Liver (tissue), 9 donors: ENCODE data around the gene CCL19. TPM values are rescaled to one million over a fixed set of nuclear protein-coding genes. Genes with fewer than 3 reads are reported as not detected.

ENCODE experiments used
- DNase-seq: peaks from one replicate; pipeline ENCODE4 v3.0.0-alpha.2; 2017; ENCODE audit warnings: low spot score
- H3K27ac ChIP-seq, 2 donors: one replicate each; pipeline ENCODE4 v1.7.0; 2013; ENCODE audit warnings: inconsistent platforms in 2 of 2, low read length in 2 of 2, control low read depth in 1 of 2, low read depth in 1 of 2, mild to moderate bottlenecking in 1 of 2
- H3K27me3 ChIP-seq, 4 donors: one replicate each; pipeline versions ENCODE4 v1.6.1 to v1.7.0; 2013; ENCODE audit warnings: low read length in 3 of 4, inconsistent platforms in 1 of 4, mild to moderate bottlenecking in 1 of 4, moderate library complexity in 1 of 4; ENCODE audit not compliant: control insufficient read depth in 4 of 4, insufficient read depth in 4 of 4
- H3K36me3 ChIP-seq, 4 donors: one replicate each; pipeline versions ENCODE4 v1.6.1 to v1.7.0; 2013; ENCODE audit warnings: low read length in 3 of 4, mild to moderate bottlenecking in 3 of 4, low read depth in 1 of 4, moderate library complexity in 1 of 4; ENCODE audit not compliant: control insufficient read depth in 4 of 4, insufficient read depth in 3 of 4
- H3K4me1 ChIP-seq, 4 donors: one replicate each; pipeline versions ENCODE4 v1.6.1 to v1.7.0; 2013; ENCODE audit warnings: low read length in 3 of 4, mild to moderate bottlenecking in 3 of 4, moderate library complexity in 1 of 4; ENCODE audit not compliant: control insufficient read depth in 4 of 4, insufficient read depth in 4 of 4
- H3K4me3 ChIP-seq, 3 donors: one replicate each; pipeline versions ENCODE4 v1.6.1 to v1.7.0; 2013; ENCODE audit warnings: low read length in 3 of 3, control low read depth in 1 of 3, low read depth in 1 of 3, mild to moderate bottlenecking in 1 of 3
- H3K9ac ChIP-seq, 2 donors: one replicate each; pipeline ENCODE4 v1.7.0; 2013; ENCODE audit warnings: low read length in 2 of 2, mild to moderate bottlenecking in 2 of 2, moderate library complexity in 2 of 2, control low read depth in 1 of 2, low read depth in 1 of 2
- H3K9me3 ChIP-seq, 4 donors: one replicate each; pipeline versions ENCODE4 v1.6.1 to v1.7.0; 2013; ENCODE audit warnings: low read length in 3 of 4; ENCODE audit not compliant: control insufficient read depth in 4 of 4
- ATF3 ChIP-seq: IDR thresholded peaks from 2 replicates; pipeline ENCODE4 v1.6.1; 2016; ENCODE audit warnings: antibody characterized with exemption
- CTCF ChIP-seq: fragments of 150-350 bp; IDR thresholded peaks from 2 replicates; pipeline ENCODE4 v1.5.1; 2017; ENCODE audit warnings: improper control_type of control experiment, low read depth, low read length; ENCODE audit not compliant: missing input control
- EGR1 ChIP-seq, 2 donors: IDR thresholded peaks; 2 replicates each; pipeline ENCODE4 v1.6.1; 2016 to 2018; ENCODE audit warnings: antibody characterized with exemption in 2 of 2, low read depth in 2 of 2
- FOXA1 ChIP-seq: IDR thresholded peaks from 2 replicates; pipeline ENCODE4 v1.6.1; 2016; ENCODE audit warnings: antibody characterized with exemption
- FOXA2 ChIP-seq: IDR thresholded peaks from 2 replicates; pipeline ENCODE4 v1.6.1; 2016; ENCODE audit warnings: antibody characterized with exemption
- GABPA ChIP-seq, 2 donors: IDR thresholded peaks in 1 of 2; conservative IDR thresholded peaks in 1 of 2; 2 replicates each; pipeline ENCODE4 v1.6.1; 2016; ENCODE audit warnings: antibody characterized with exemption in 2 of 2, mild to moderate bottlenecking in 1 of 2, moderate library complexity in 1 of 2
- HNF4A ChIP-seq, 2 donors: conservative IDR thresholded peaks; 2 replicates each; pipeline ENCODE4 v1.6.1; 2016; ENCODE audit warnings: antibody characterized with exemption in 2 of 2, mild to moderate bottlenecking in 2 of 2
- HNF4G ChIP-seq: IDR thresholded peaks from 2 replicates; pipeline ENCODE4 v1.6.1; 2016; ENCODE audit warnings: antibody characterized with exemption
- JUND ChIP-seq, 2 donors: IDR thresholded peaks; 2 replicates each; pipeline ENCODE4 v1.6.1; 2016; ENCODE audit warnings: antibody characterized with exemption in 2 of 2
- NR2F2 ChIP-seq: IDR thresholded peaks from 2 replicates; pipeline ENCODE4 v1.6.1; 2016; ENCODE audit warnings: antibody characterized with exemption
- RAD21 ChIP-seq, 2 donors: IDR thresholded peaks; 2 replicates each; pipeline ENCODE4 v1.6.1; 2016; ENCODE audit warnings: antibody characterized with exemption in 2 of 2, mild to moderate bottlenecking in 2 of 2
- REST ChIP-seq: IDR thresholded peaks from 2 replicates; pipeline ENCODE4 v1.6.1; 2016; ENCODE audit warnings: antibody characterized with exemption, mild to moderate bottlenecking
- RXRA ChIP-seq, 2 donors: IDR thresholded peaks; 2 replicates each; pipeline ENCODE4 v1.6.1; 2017 to 2018; ENCODE audit warnings: antibody characterized with exemption in 2 of 2, mild to moderate bottlenecking in 1 of 2
- SP1 ChIP-seq: IDR thresholded peaks from 2 replicates; pipeline ENCODE4 v1.6.1; 2018; ENCODE audit warnings: antibody characterized with exemption, mild to moderate bottlenecking
- TAF1 ChIP-seq: conservative IDR thresholded peaks from 2 replicates; pipeline ENCODE4 v1.6.1; 2016; ENCODE audit warnings: antibody characterized with exemption, mild to moderate bottlenecking
- YY1 ChIP-seq: IDR thresholded peaks from 2 replicates; pipeline ENCODE4 v1.6.1; 2016; ENCODE audit warnings: antibody characterized with exemption, mild to moderate bottlenecking
- ZBTB33 ChIP-seq: IDR thresholded peaks from 2 replicates; pipeline ENCODE4 v1.6.1; 2016; ENCODE audit warnings: antibody characterized with exemption
- WGBS: extraction: QIAGEN DNeasy Blood & Tissue Kit; methylation state at CpG from one replicate; pipeline ENCODE4 v1.1.7; 2013; 5-methylcytosine and 5-hydroxymethylcytosine counted together
- polyA plus RNA-seq, 2 donors: library from polyadenylated mRNA; stranded (reverse) in 1 of 2; unstranded in 1 of 2; fragments of 200-250 nt in 1 of 2; fragments of >200 nt in 1 of 2; fragmentation: Nextera tagmentation in 1 of 2; extraction: Ambion mirVana in 1 of 2; gene quantifications; one replicate each; pipeline versions ENCODE4 v1.2.1 to v1.2.3, GENCODE V29; 2013 to 2015
- total RNA-seq, 2 donors: library from RNA; depleted of rRNA; stranded (reverse); fragments of >200 nt; gene quantifications; one replicate each; pipeline ENCODE4 v1.2.3, GENCODE V29; 2014
- TF ChIP-seq, protein P1 (sequence below): IDR thresholded peaks from 2 replicates; pipeline ENCODE4 v1.6.1; 2016; ENCODE audit warnings: antibody characterized with exemption
- donor health status: healthy.
- donor health status: healthy.
- donor health status: healthy.
- donor health status: healthy.
- donor health status: healthy.

The CCL19 gene
- total and polyA plus RNA-seq, 4 donors: 0.33 to 2.9 (median 0.65) TPM; not detected in 1

DNA sequence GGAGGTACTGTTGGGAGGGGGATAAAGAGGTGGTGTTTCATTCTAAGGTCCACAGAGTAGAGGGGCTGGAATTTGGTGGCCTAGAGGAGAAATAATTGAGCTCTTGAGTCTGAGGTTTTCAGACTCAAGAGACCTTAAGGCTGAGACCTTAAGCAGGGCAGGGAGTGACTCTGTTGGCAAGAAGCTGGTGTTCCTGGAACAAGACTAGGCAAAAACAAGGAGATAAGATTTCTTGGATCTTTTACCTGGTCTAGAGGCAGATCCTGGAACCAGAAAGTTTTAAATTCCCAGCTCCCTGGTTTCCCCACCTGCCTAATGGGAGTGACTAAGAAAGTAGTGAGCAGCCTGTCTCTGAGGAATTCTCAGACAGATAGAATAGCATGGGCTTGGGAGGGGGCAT is 22.9 kb upstream of the CCL19 start (continued):
- TF ChIP-seq CTCF (no peak), TAF1 (no peak), SP1 (no peak), RXRA (IDR thresholded peaks at IDR 0.05) (no peak), NR2F2 (no peak)

DNA sequence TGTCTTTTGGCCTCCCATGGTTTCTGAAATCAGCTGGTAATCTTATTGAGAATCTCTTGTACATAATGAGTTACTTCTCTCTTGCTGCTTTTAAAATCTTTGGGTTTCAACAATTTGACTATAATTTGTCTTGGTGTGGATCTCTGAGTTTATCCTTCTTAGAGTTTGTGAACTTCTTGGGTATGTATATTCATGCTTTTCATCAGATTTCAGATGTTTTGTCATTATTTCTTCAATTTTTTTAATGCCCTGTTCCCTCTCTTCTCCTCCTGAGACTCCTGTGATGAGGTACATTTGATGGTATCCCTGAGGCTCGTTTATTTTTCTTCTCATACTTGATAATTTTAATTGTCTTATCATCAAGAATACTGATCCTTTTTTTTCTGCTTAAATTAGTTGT is 21.1 kb upstream of the CCL19 start:
- TF ChIP-seq JUND (IDR thresholded peaks at IDR 0.05) (no peak), TAF1 (no peak), ZBTB33 (no peak), EGR1 (IDR thresholded peaks at IDR 0.05; ENCODE audit: low read depth in 2 of 2) (no peak), YY1 (no peak), GABPA (IDR thresholded peaks at IDR 0.05 in 1 of 2, conservative IDR thresholded peaks at IDR 0.05 in 1 of 2) (no peak), CTCF (no peak), SP1 (no peak), HNF4G (no peak), REST (no peak), RAD21 (IDR thresholded peaks at IDR 0.05) (no peak), ATF3 (no peak), FOXA1 (no peak), NR2F2 (no peak), RXRA (IDR thresholded peaks at IDR 0.05) (no peak), FOXA2 (no peak), HNF4A (conservative IDR thresholded peaks at IDR 0.05) (no peak)
- TF ChIP-seq, protein P1, sequence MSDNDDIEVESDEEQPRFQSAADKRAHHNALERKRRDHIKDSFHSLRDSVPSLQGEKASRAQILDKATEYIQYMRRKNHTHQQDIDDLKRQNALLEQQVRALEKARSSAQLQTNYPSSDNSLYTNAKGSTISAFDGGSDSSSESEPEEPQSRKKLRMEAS: no peak
- 75% methylated on average over 1 of the region's 1 CpG for WGBS

More for the DNA sequence above, 21.1 kb upstream of the CCL19 start:
- Histone ChIP-seq H3K27me3 (no peaks in the 10 kb centered on the region), H3K4me3 (no peak overlapping the region), H3K9ac (no peak overlapping the region), H3K27ac (no peak overlapping the region), H3K4me1 (peaks cover 0 to 10% (median 2%) of the 10 kb centered on the region in 4 donors), H3K9me3 (no peaks in the 10 kb centered on the region), H3K36me3 (no peaks in the 10 kb centered on the region)
- DNase-seq: no peak
